GM23338 (cell line): ENCODE measurements around the gene FAM111A. TPM values are rescaled to one million over a fixed set of nuclear protein-coding genes. Genes with fewer than 3 reads are reported as not detected.

Experiments
- ATAC-seq: fragments of 200-7000 bp; cut with Tn5 transposase; 3 replicates; pipeline ENCODE4 v1.9.1; 2020
- DNase-seq: peaks from one replicate; pipeline ENCODE4 v3.0.0-alpha.2; 2015; ENCODE audit warnings: low spot score
- H2AFZ ChIP-seq: fragments of 200-600 bp; sonication (generic); 2 replicates; pipeline ENCODE4 v1.8.0; 2016; ENCODE audit warnings: antibody characterized with exemption, mild to moderate bottlenecking, moderate library complexity
- H3F3A ChIP-seq: fragments of 200-600 bp; sonication (generic); replicated peaks from 2 replicates; pipeline ENCODE4 v1.8.0; 2017; ENCODE audit warnings: antibody characterized with exemption, mixed run types, low read depth
- H3K27ac ChIP-seq: fragments of 200-600 bp; sonication (generic); 2 replicates; pipeline ENCODE4 v1.6.1; 2016; ENCODE audit warnings: low read depth
- H3K27me3 ChIP-seq: fragments of 200-600 bp; sonication (generic); 2 replicates; pipeline ENCODE4 v1.8.0; 2016; ENCODE audit warnings: mild to moderate bottlenecking, mixed run types, moderate library complexity; ENCODE audit not compliant: insufficient read depth
- H3K36me3 ChIP-seq: fragments of 200-600 bp; sonication (generic); 2 replicates; pipeline ENCODE4 v1.8.0; 2016; ENCODE audit warnings: mild to moderate bottlenecking; ENCODE audit not compliant: insufficient read depth
- H3K4me1 ChIP-seq: fragments of 200-600 bp; sonication (generic); 2 replicates; pipeline ENCODE4 v1.8.0; 2016; ENCODE audit warnings: mild to moderate bottlenecking, moderate library complexity; ENCODE audit not compliant: insufficient read depth
- H3K4me2 ChIP-seq: fragments of 200-600 bp; sonication (generic); 2 replicates; pipeline ENCODE4 v1.7.1; 2017; ENCODE audit warnings: mixed run types
- H3K4me3 ChIP-seq: fragments of 200-600 bp; sonication (generic); 2 replicates; pipeline ENCODE4 v1.6.1; 2016; ENCODE audit warnings: mixed run types
- H3K79me2 ChIP-seq: fragments of 200-600 bp; sonication (generic); replicated peaks from 2 replicates; pipeline ENCODE4 v1.8.0; 2017; ENCODE audit warnings: mild to moderate bottlenecking; ENCODE audit not compliant: insufficient read depth
- H3K9me2 ChIP-seq: fragments of 200-600 bp; sonication (generic); 2 replicates; pipeline ENCODE4 v1.8.0; 2017; ENCODE audit not compliant: insufficient read depth
- H4K20me1 ChIP-seq: fragments of 200-600 bp; sonication (generic); replicated peaks from 2 replicates; pipeline ENCODE4 v1.8.0; 2017; ENCODE audit warnings: mild to moderate bottlenecking; ENCODE audit not compliant: insufficient read depth
- H3K27ac Mint-ChIP-seq: 2 replicates; pipeline ENCODE4 v1.8.0; 2020; ENCODE audit warnings: inconsistent platforms, mild to moderate bottlenecking, moderate library complexity, mixed read lengths
- H3K27me3 Mint-ChIP-seq: 3 replicates; pipeline ENCODE4 v1.8.0; 2022; ENCODE audit warnings: low read depth, mild to moderate bottlenecking, moderate library complexity, mixed read lengths, inconsistent platforms; ENCODE audit not compliant: insufficient read depth, poor library complexity
- H3K36me3 Mint-ChIP-seq: 3 replicates; pipeline ENCODE4 v1.8.0; 2021; ENCODE audit warnings: low read depth, mild to moderate bottlenecking, inconsistent platforms, moderate library complexity, mixed read lengths
- H3K4me1 Mint-ChIP-seq: 3 replicates; pipeline ENCODE4 v1.8.0; 2020; ENCODE audit warnings: mild to moderate bottlenecking, inconsistent platforms, mixed read lengths
- H3K4me3 Mint-ChIP-seq: 3 replicates; pipeline ENCODE4 v1.8.0; 2021; ENCODE audit warnings: moderate library complexity, mild to moderate bottlenecking, inconsistent platforms, mixed read lengths
- H3K9me3 Mint-ChIP-seq: 3 replicates; pipeline ENCODE4 v1.8.0; 2020; ENCODE audit warnings: moderate library complexity, mild to moderate bottlenecking, inconsistent platforms, mixed read lengths
- CREB1 ChIP-seq: fragments of 250-450 bp; sonication (Bioruptor Pico); IDR thresholded peaks from 2 replicates; pipeline ENCODE4 v1.5.0; 2020; ENCODE audit warnings: low read depth, mild to moderate bottlenecking, moderate library complexity
- ETS1 ChIP-seq: IDR thresholded peaks from 2 replicates; pipeline ENCODE4 v1.6.1; 2016; ENCODE audit warnings: antibody characterized with exemption
- EZH2 ChIP-seq: fragments of 200-600 bp; sonication (generic); IDR thresholded peaks from one replicate; pipeline ENCODE4 v1.8.0; 2017; ENCODE audit warnings: antibody characterized with exemption, mild to moderate bottlenecking, low read depth; ENCODE audit not compliant: unreplicated experiment
- EZH2phosphoT487 ChIP-seq: fragments of 200-600 bp; sonication (generic); IDR thresholded peaks from one replicate; pipeline ENCODE4 v1.8.1; 2018; ENCODE audit warnings: antibody characterized with exemption; ENCODE audit not compliant: unreplicated experiment
- JUNB ChIP-seq: IDR thresholded peaks from one replicate; pipeline ENCODE4 v1.6.1; 2016; ENCODE audit warnings: antibody characterized with exemption; ENCODE audit not compliant: unreplicated experiment
- NANOG ChIP-seq: IDR thresholded peaks from 2 replicates; pipeline ENCODE4 v1.6.1; 2016; ENCODE audit warnings: antibody characterized with exemption, borderline replicate concordance
- POLR2AphosphoS5 ChIP-seq: IDR thresholded peaks from 2 replicates; pipeline ENCODE4 v1.6.1; 2016; ENCODE audit warnings: antibody characterized with exemption, low read depth
- ZNF114 ChIP-seq: fragments of 250-450 bp; sonication (Bioruptor Pico); IDR thresholded peaks from 2 replicates; pipeline ENCODE4 v1.5.0; 2020; ENCODE audit warnings: mild to moderate bottlenecking, moderate library complexity
- ZNF331 ChIP-seq: fragments of 250-450 bp; sonication (Bioruptor Pico); IDR thresholded peaks from 2 replicates; pipeline ENCODE4 v1.5.0; 2020; ENCODE audit warnings: low read depth, mild to moderate bottlenecking, moderate library complexity
- polyA plus RNA-seq: library from polyadenylated mRNA; unstranded; fragments of >200 nt; fragmentation: Nextera tagmentation; extraction: Ambion mirVana; gene quantifications from 2 replicates; pipeline ENCODE4 v1.2.1, GENCODE V29; 2016
- total RNA-seq: library from RNA; depleted of rRNA; stranded (reverse); fragments of >200 nt; shearing (Covaris generic); gene quantifications from 2 replicates; pipeline ENCODE4 v1.2.3, GENCODE V29; 2014
- TF ChIP-seq, protein P1 (sequence below): IDR thresholded peaks from one replicate; pipeline ENCODE4 v1.6.1; 2018; ENCODE audit warnings: antibody characterized with exemption; ENCODE audit not compliant: unreplicated experiment
- TF ChIP-seq, protein P2 (sequence below), 2 experiments: fragments of 200-600 bp in 1 of 2; sonication (generic) in 1 of 2; conservative IDR thresholded peaks; 2 replicates each; pipeline versions ENCODE4 v1.5.1 to v1.6.1; 2016 to 2017; ENCODE audit warnings: antibody characterized with exemption in 2 of 2, low read depth in 2 of 2, mild to moderate bottlenecking in 2 of 2, moderate library complexity in 1 of 2

FAM111A gene
- total and polyA plus RNA-seq, 2 experiments from 2014 or later = 23.0 to 38.1 TPM

DNA sequence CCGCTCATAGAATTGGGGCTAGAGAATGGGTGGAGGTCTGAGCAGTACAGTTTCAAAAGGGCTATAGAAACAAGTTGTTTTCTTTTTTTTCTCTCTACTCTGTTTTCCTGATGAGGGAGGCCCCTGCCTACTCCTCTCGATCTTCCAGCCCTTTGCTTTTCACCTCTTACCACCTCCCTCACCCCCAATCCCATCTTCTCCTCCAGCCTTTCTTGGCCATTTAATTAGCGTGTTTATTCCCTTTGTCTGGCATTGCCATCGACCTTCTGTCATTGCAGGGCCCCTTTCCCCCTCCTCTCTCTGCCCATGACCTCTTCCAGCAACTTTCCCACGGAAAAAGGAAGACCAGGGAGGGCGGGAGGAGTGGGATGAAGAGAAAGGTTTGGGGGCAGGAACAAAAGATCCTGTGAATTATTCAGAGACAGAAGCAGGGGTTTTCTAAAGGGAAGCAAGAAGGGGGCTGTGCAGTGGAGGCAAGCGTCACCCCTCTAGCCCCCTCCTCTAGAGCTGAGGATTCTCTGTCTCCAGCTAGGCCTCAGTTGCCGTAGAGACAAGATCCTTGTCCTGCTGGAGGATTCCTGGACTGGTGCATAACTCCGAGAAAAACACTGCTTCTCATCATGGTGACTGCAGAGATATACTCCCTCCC lies 42.2 kb downstream of the FAM111A start (continued):
- TF ChIP-seq, protein P1, sequence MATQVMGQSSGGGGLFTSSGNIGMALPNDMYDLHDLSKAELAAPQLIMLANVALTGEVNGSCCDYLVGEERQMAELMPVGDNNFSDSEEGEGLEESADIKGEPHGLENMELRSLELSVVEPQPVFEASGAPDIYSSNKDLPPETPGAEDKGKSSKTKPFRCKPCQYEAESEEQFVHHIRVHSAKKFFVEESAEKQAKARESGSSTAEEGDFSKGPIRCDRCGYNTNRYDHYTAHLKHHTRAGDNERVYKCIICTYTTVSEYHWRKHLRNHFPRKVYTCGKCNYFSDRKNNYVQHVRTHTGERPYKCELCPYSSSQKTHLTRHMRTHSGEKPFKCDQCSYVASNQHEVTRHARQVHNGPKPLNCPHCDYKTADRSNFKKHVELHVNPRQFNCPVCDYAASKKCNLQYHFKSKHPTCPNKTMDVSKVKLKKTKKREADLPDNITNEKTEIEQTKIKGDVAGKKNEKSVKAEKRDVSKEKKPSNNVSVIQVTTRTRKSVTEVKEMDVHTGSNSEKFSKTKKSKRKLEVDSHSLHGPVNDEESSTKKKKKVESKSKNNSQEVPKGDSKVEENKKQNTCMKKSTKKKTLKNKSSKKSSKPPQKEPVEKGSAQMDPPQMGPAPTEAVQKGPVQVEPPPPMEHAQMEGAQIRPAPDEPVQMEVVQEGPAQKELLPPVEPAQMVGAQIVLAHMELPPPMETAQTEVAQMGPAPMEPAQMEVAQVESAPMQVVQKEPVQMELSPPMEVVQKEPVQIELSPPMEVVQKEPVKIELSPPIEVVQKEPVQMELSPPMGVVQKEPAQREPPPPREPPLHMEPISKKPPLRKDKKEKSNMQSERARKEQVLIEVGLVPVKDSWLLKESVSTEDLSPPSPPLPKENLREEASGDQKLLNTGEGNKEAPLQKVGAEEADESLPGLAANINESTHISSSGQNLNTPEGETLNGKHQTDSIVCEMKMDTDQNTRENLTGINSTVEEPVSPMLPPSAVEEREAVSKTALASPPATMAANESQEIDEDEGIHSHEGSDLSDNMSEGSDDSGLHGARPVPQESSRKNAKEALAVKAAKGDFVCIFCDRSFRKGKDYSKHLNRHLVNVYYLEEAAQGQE = no peak
- TF ChIP-seq ETS1 = no peak

DNA sequence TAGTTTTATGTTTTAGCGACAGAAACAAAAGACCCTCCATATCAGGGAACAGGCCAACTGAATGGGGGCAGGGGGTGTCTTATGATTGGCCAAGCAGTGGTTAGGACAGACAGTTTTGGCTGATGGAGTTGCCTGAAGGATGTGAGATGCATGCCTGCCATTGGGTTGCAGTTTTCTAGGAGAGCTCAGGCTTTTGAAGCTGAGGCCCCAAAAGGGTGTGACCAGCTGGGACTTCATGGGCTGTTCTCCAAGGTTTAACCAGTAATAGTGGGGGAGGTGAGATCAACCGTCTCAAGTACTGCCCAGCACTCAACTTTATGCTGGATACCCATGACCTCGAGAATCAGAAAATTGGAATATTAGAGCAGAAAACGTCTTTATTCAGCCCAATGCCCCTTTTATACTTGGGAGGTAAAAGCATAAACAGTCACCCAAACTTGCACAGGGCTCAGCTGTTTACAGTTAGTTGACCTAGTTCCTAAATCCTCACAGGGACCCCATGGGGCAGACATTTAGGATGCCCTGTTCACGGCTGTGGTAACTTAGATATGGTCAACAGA lies 42.8 kb downstream of the FAM111A start:
- no peak for DNase-seq
- H3K4me1 ChIP-seq = no peaks in the 10 kb centered on the region
- no peak overlapping the region for H3K4me2 ChIP-seq
- H3K79me2 ChIP-seq = peaks cover 11% of the 10 kb centered on the region
- no peak overlapping the region for H3K4me3 ChIP-seq
- Mint-ChIP-seq H3K4me1 (peaks cover 14% of the 10 kb centered on the region), H3K9me3 (peaks cover 5% of the 10 kb centered on the region; the same call in 1 of the 3 replicates), H3K36me3 (peaks cover 58% of the 10 kb centered on the region), H3K27me3 (peaks cover 2% of the 10 kb centered on the region), H3K4me3 (no peak overlapping the region), H3K27ac (no peak overlapping the region)
- H2AFZ ChIP-seq = no peak overlapping the region
- H3K36me3 ChIP-seq = peaks cover 4% of the 10 kb centered on the region
- no peak for ATAC-seq
- H3K27me3 ChIP-seq = no peaks in the 10 kb centered on the region
- no peaks in the 10 kb centered on the region for H3F3A ChIP-seq
- H3K9me2 ChIP-seq = 0 out of 2 replicates have a peak, but pooled peaks cover 5% of the 10 kb centered on the region
- no peak overlapping the region for H3K27ac ChIP-seq
- H4K20me1 ChIP-seq = no peaks in the 10 kb centered on the region; the same call in none of the 2 replicates
- TF ChIP-seq ETS1 = no peak
- no peak for TF ChIP-seq ZNF331 (CRISPR knock-in tag)
- TF ChIP-seq ZNF114 = no peak
- TF ChIP-seq, protein P1 = no peak
- TF ChIP-seq POLR2AphosphoS5 = no peak
- TF ChIP-seq JUNB = no peak
- no peak for TF ChIP-seq NANOG
- no peak for TF ChIP-seq EZH2phosphoT487
- no peak for TF ChIP-seq EZH2
- TF ChIP-seq, protein P2, sequence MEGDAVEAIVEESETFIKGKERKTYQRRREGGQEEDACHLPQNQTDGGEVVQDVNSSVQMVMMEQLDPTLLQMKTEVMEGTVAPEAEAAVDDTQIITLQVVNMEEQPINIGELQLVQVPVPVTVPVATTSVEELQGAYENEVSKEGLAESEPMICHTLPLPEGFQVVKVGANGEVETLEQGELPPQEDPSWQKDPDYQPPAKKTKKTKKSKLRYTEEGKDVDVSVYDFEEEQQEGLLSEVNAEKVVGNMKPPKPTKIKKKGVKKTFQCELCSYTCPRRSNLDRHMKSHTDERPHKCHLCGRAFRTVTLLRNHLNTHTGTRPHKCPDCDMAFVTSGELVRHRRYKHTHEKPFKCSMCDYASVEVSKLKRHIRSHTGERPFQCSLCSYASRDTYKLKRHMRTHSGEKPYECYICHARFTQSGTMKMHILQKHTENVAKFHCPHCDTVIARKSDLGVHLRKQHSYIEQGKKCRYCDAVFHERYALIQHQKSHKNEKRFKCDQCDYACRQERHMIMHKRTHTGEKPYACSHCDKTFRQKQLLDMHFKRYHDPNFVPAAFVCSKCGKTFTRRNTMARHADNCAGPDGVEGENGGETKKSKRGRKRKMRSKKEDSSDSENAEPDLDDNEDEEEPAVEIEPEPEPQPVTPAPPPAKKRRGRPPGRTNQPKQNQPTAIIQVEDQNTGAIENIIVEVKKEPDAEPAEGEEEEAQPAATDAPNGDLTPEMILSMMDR (conservative IDR thresholded peaks at IDR 0.05; ENCODE audit: low read depth in 2 of 2) = no peak
- no peak for TF ChIP-seq CREB1 (CRISPR knock-in tag)
